ENCODE results near the gene KCNQ5.

DNA sequence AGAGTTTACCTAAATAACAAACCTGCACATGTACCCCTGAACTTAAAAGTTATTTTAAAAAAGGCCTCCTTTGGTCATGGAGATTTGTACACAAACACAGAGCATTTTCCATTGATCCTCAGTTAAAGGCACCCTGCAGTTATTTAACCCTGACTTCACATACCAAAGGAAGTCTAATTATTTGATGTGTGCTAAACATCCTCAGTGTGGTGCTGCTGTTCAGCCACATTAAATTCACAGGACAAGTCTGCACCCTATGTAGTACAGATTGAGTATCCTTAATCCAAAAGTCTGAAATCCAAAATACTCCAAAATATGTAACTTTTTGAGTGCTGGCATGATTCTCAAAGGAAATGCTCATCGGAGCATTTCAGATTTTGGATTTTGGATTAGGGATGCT is 21.4 kb downstream of the KCNQ5 start:
- TF ChIP-seq TEAD4 (IDR thresholded peaks at IDR 0.05; ENCODE audit: low read depth, low read length) (no peak), CTCF (IDR thresholded peaks at IDR 0.05; ENCODE audit: control extremely low read depth in 1 of 3, insufficient read depth in 1 of 3, low read depth in 1 of 3, low read length in 3 of 3) (no peak), EP300 (IDR thresholded peaks at IDR 0.05; ENCODE audit: borderline replicate concordance in 1 of 2, low read depth in 2 of 2, low read length in 2 of 2) (no peak), TBP (IDR thresholded peaks at IDR 0.05; ENCODE audit: low read depth, low read length) (no peak), SIX5 (IDR thresholded peaks at IDR 0.05; ENCODE audit: low read depth, low read length) (no peak), EZH2 (IDR thresholded peaks at IDR 0.05; ENCODE audit: low read depth, low read length, severe bottlenecking) (no peak), RBBP5 (IDR thresholded peaks at IDR 0.05; ENCODE audit: borderline replicate concordance, low read depth, low read length) (no peak), BACH1 (IDR thresholded peaks at IDR 0.05; ENCODE audit: low read length) (no peak), POLR2A (IDR thresholded peaks at IDR 0.05; ENCODE audit: control extremely low read depth in 1 of 2, low read depth in 2 of 2, low read length in 2 of 2) (no peak), POLR2AphosphoS5 (IDR thresholded peaks at IDR 0.05; ENCODE audit: low read depth, low read length) (no peak)

Measured in H1 (cell line).